ENCODE results near the gene PARP2.

DNA sequence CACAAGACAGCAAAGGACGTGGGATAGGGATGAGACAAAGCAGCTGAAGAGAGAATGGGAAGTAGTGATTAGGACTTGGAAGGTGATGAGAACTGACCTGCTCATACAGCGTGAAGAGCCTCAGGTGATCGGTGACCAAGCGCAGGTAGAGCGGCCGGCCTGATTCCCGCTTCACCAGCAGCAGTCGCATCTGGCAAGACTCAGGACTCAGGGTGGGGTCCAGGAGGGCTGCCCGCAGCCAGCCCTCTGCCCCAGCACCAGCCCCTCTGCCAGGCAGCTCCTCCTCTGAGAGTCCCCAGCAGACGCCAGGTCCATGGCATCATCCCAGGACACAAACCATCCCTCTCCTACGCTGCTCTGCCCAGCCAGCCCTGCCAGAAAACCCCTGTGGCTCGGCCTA lies 39.1 kb downstream of the PARP2 start:
- TF ChIP-seq, protein P1, sequence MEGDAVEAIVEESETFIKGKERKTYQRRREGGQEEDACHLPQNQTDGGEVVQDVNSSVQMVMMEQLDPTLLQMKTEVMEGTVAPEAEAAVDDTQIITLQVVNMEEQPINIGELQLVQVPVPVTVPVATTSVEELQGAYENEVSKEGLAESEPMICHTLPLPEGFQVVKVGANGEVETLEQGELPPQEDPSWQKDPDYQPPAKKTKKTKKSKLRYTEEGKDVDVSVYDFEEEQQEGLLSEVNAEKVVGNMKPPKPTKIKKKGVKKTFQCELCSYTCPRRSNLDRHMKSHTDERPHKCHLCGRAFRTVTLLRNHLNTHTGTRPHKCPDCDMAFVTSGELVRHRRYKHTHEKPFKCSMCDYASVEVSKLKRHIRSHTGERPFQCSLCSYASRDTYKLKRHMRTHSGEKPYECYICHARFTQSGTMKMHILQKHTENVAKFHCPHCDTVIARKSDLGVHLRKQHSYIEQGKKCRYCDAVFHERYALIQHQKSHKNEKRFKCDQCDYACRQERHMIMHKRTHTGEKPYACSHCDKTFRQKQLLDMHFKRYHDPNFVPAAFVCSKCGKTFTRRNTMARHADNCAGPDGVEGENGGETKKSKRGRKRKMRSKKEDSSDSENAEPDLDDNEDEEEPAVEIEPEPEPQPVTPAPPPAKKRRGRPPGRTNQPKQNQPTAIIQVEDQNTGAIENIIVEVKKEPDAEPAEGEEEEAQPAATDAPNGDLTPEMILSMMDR (conservative IDR thresholded peaks at IDR 0.05; ENCODE audit: low read depth, low read length), result no peak
- no peak for TF ChIP-seq EZH2 (IDR thresholded peaks at IDR 0.05; ENCODE audit: borderline replicate concordance, low read depth, low read length, poor library complexity, severe bottlenecking)
